Testis (tissue), 2 donors: Measurements from ENCODE around the gene MRGPRG.
"Not testable (repeated sequence)": the region's sequence is repeated elsewhere in the genome, so short reads cannot be mapped to it uniquely, and the experiment has no call there.

Experiments
- CTCF ChIP-seq, 3 experiments: fragments of 450-650 bp in 2 of 3; fragments of 200-600 bp in 1 of 3; sonication (generic) in 1 of 3; IDR thresholded peaks; one replicate each; pipeline ENCODE4 v1.5.1; 2016 to 2019; ENCODE audit warnings: antibody characterized with exemption in 3 of 3, mild to moderate bottlenecking in 2 of 3, moderate library complexity in 1 of 3
- POLR2A ChIP-seq: fragments of 450-650 bp; IDR thresholded peaks from one replicate; pipeline ENCODE4 v1.6.1; 2017; ENCODE audit warnings: antibody characterized with exemption, mild to moderate bottlenecking, moderate library complexity

- not testable (repeated sequence) for TF ChIP-seq CTCF (IDR thresholded peaks at IDR 0.05); POLR2A
These were observed 38.9 kb upstream of the MRGPRG start for GRCh38 chr11:3257509-3257908.
